ENCODE data around the gene SHISA9.

SHISA9 gene

DNA sequence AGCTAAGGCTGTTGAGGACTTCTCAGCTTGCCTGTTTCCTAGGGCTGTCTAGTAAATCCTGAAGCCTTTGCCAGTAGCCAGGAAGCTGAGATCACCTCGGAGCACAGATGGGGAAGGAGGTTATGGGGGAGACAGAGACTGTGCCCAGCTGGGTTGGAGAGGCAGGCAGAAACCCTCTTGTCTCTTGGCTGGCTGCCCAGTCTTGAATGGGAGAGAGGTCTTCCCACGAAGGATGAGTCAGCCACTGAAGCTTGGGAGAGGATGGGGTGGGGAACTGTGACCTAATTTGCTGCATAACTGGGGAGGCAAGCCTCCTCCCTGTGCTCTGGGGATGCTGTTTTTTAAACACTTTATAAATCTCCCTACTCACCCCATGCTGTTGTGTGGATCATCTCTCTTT lies 69.8 kb downstream of the SHISA9 start:
- FAIRE-seq, result no peak
- TF ChIP-seq, protein P1, sequence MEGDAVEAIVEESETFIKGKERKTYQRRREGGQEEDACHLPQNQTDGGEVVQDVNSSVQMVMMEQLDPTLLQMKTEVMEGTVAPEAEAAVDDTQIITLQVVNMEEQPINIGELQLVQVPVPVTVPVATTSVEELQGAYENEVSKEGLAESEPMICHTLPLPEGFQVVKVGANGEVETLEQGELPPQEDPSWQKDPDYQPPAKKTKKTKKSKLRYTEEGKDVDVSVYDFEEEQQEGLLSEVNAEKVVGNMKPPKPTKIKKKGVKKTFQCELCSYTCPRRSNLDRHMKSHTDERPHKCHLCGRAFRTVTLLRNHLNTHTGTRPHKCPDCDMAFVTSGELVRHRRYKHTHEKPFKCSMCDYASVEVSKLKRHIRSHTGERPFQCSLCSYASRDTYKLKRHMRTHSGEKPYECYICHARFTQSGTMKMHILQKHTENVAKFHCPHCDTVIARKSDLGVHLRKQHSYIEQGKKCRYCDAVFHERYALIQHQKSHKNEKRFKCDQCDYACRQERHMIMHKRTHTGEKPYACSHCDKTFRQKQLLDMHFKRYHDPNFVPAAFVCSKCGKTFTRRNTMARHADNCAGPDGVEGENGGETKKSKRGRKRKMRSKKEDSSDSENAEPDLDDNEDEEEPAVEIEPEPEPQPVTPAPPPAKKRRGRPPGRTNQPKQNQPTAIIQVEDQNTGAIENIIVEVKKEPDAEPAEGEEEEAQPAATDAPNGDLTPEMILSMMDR (IDR thresholded peaks at IDR 0.05; ENCODE audit: insufficient read depth, missing control alignments), result no peak

DNA sequence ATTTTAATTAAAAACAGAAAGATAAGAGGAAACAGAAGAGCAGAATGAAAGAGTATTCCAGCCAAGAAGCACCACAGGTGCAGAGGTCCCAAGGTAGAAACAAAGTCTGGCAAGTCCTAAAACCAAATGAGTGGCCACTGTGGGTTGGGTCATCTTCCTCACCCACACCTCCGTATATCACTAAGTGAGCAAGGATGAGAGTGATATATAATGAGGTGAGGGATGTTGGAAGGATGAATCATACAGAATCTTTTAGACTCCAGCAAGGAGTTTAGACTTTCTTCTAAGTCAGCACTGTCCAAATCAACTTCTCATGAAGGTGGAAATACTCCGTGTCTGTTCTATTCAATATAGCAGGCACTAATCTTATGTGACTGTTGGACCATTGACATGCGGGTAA lies 70.8 kb downstream of the SHISA9 start:
- no peak for FAIRE-seq

More for the DNA sequence above, 69.8 kb downstream of the SHISA9 start:
- DNase-seq (ENCODE audit: insufficient read length, low spot score), result no peak

DNA sequence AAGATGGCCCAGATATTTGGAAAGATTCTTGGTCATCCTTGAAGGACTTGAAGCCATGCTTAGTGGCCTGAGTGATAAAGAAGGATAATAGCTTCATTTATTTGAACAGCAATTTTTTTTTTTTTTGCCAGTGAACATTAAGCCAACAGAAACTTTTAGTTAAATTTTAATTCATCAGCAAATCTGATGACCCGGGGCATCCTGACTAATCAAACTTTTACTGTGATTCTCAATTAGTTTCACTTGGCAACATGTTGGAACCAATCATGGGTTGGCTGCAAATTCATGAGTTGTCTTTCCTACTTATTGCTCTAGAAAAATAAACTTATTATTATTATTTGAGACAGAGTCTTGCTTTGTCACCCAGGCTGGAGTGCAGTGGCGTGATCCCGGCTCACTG lies 74.4 kb downstream of the SHISA9 start:
- no peak for FAIRE-seq
- TF ChIP-seq, protein P1 (IDR thresholded peaks at IDR 0.05; ENCODE audit: insufficient read depth, missing control alignments), result no peak
- no peak for DNase-seq (ENCODE audit: insufficient read length, low spot score)

More for the DNA sequence above, 70.8 kb downstream of the SHISA9 start:
- TF ChIP-seq, protein P1 (IDR thresholded peaks at IDR 0.05; ENCODE audit: insufficient read depth, missing control alignments), result no peak
- no peak for DNase-seq (ENCODE audit: insufficient read length, low spot score)

DNA sequence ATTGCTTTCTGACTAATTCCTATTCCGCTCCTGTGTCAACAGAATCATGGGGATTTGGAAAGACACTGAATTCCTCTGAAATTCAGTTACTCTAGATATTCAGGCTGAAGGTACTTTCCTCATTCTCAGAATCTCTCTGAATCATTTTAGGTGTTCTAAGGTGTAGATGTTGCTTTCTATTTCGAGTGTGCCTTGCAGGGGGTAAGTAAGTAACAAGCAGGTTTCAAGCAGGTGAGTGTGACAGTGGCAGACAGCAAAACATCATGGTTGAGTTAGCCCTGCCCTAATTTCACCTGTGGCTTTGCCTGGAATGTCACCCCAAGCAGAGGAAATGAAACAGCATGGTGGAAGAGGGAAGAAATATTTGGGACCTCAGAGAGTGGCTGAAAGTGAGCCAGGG lies 75.1 kb downstream of the SHISA9 start:
- FAIRE-seq, result no peak
- TF ChIP-seq, protein P1 (IDR thresholded peaks at IDR 0.05; ENCODE audit: insufficient read depth, missing control alignments), result no peak
- no peak for DNase-seq (ENCODE audit: insufficient read length, low spot score)

DNA sequence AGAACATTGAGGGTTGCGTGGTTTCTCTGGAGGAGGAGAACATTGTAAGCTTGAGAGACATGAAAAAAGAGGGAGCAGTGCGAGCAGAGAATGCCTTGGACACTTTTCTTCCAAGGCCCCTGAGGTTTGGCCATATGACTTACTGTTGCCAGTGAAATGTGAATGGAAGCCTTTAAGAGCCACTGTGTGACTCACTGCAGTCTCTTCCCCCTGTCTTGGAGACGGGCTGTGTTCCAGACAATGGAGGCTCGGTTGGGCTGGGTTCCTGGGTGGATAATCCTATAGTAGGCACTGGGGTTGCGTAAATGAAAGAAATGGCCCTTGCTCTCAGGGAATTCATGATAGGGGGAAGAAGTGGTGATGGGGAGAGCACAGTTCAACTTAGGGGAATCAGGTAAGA lies 75.5 kb downstream of the SHISA9 start:
- TF ChIP-seq, protein P1 (IDR thresholded peaks at IDR 0.05; ENCODE audit: insufficient read depth, missing control alignments), result no peak
- FAIRE-seq, result no peak
- DNase-seq (ENCODE audit: insufficient read length, low spot score), result no peak

DNA sequence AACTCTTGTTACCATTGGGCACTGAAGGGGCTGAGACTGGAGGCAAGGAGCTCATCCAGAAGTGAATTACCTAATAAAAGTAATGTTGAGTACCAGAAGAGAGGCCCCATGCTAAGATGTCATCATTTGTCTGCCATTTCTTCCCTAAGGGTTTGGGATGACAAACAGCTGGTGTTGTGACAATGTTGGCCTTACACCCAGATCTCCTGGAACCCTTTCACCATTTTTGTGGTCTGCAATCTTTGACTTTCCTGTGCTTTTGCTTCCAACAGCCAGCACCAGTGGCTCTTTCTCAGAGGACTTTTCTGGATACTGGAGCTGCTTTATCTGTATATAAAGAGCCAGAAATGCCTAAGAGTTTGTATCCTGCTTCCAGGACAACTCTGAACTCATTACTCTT lies 84.1 kb downstream of the SHISA9 start:
- DNase-seq (ENCODE audit: insufficient read length, low spot score) (no peak), FAIRE-seq (no peak)
- TF ChIP-seq, protein P1 (IDR thresholded peaks at IDR 0.05; ENCODE audit: insufficient read depth, missing control alignments), result no peak

DNA sequence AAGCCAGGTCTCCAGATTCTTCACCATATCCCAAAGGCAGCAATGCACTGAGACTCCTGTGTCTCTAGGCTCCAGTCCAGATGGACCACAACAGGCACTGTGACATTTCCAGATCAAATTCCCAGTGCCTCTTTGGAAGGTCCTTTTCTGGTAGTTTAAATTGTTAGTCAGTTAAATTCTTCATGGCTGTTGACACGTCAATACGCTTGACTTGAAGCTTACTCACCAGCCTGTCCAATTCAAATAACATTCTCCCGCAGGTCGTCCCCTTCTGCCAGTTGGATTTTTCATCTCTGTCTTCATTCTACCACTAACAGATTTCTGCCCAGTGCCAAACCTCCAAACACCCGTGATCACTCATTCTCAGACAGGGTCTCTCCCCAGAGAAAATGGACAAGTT lies 86.7 kb downstream of the SHISA9 start:
- FAIRE-seq (no peak), DNase-seq (ENCODE audit: insufficient read length, low spot score) (no peak)
- TF ChIP-seq, protein P1 (IDR thresholded peaks at IDR 0.05; ENCODE audit: insufficient read depth, missing control alignments), result no peak
